Activated CD8-positive, alpha-beta memory T cell treated with anti-CD3 and anti-CD28 coated beads for 4 hours (primary cell): ENCODE measurements around the gene KAT7.
"Not testable (repeated sequence)": the region's sequence is repeated elsewhere in the genome, so short reads cannot be mapped to it uniquely, and the experiment has no call there.

Source experiments
- DNase-seq, 2 donors: peaks; one replicate each; pipeline ENCODE4 v3.0.0-alpha.2; 2020; ENCODE audit warnings: low read depth in 2 of 2

The KAT7 gene

DNA sequence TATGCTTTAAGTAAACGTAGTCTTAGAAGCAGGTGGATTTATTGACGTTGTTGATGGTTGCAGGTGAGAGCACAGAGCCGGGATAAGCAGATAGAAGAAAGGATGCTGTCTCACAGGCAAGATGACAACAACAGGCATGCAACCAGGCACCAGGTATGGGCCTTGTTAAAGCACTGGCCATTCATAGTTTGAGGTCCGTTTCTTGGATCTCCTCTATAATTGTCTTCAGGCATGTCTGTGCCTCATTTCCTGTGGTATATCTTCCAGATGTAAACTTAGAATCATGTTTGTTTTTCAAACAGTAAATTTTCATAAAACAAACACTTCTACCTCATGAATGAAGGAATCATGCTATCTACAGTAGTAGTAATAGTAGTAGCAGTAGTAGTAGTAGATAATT lies 20.6 kb downstream of the KAT7 start:
- DNase-seq = no peak

GRCh38 chr17:49814781-49815529 lies 26.5 kb downstream of the KAT7 start:
- no peak for DNase-seq

DNA sequence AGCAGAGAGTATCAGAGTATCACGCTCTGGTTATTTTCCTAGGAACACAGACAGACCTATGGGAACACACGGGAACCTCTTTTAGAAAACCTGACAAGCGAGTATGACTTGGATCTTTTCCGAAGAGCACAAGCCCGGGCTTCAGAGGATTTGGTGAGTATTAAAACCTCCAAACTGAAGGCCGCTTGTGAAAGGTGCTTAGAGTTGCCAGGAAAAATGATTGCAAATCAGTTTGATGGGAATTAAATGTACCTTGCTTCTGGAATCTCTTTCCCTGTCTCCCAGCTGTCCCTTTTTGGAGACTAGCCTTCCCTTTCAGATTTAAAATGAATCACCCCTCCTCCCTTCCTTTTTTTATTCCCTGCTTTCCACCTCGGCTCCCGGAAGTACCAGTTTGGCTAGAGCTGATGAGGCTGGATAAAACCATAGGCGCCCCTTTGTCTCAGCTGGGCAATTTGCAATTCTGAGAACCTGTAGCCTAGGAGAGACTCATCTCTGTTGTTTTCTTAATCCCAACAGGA lies 27.3 kb downstream of the KAT7 start:
- no peak for DNase-seq

- peak; percentile 8 to 25 for DNase-seq
Measured at GRCh38 chr17:49817993-49818392, 29.5 kb downstream of the KAT7 start.

DNA sequence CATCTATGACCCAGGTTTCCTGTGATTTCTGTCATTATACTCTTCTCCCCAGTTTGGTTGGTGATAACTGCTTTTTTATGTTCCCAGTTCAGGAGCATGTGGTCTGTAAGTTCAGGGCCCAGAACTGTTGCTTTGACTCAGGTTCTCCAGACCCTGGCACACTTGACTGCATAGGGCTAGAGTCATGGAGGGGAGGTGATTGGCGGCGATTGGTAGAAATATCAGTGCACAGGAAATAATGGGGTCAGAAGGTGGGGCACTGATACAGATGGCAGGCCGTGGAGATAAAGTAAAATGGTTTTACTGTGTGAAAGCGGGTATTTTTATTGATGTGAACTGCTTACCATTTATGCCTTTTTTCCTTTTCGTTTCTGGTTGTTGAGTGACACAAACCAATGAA lies 30.7 kb downstream of the KAT7 start:
- DNase-seq = no peak

DNA sequence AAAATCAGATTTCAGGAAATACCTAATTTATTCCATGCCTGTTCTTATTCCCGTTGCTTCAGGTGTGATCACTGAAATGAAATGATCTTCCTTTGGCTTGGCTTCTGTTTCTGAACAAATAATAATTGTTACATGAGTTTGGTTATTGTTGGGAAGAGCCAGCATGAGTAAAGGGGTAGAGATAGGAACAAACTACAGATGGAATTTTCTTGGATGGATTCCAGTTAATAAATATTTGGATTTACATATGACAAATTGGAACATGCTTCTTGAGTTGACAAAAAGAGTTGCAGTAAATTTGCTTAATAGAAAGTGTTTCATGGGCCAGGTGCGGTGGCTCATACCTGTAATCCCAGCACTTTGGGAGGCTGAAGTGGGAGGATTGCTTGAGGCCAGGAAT lies 31.2 kb downstream of the KAT7 start:
- no peak for DNase-seq

DNA sequence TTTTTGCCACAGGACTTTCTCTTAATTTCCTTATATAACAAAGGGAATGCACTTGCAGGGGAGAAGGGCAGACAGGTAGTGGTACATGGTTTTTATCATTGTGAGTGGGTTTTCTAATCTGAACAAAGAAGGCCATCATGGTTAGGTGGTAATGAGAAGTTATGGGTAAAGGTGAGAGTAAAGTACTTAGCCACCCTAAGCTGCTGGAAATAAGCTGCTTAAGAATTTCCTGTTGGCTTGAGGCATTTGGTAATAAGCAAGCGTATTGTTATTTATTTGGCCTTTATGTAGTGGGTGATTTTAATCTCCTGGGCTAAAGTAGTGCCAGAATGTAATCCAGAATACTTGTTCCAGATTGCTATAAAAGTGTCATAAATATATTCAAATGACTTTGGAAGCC lies 32.3 kb downstream of the KAT7 start:
- DNase-seq = no peak

- DNase-seq = no peak
Measured at GRCh38 chr17:49821466-49821865, 33.0 kb downstream of the KAT7 start.

DNA sequence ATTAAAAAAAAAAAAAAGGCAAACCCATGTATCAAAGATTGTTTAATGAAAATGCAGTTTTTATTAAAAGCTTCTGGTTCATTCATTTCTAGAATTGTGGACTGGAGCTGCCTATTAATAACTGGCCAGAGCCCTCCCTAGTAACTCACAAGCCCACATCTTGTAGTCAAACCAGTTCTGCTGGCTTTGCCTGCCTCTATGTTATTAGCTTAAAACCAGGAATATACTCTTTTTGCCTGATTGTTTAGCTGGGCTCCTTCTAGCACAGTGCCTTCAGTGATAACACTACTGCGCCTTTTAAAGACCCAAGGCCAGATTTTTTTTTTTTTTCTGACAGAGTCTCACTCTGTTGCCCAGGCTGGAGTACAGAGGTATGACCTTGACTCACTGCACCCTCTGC lies 33.4 kb downstream of the KAT7 start:
- no peak for DNase-seq

GRCh38 chr17:49822829-49823228 lies 34.3 kb downstream of the KAT7 start:
- DNase-seq = no peak

DNA sequence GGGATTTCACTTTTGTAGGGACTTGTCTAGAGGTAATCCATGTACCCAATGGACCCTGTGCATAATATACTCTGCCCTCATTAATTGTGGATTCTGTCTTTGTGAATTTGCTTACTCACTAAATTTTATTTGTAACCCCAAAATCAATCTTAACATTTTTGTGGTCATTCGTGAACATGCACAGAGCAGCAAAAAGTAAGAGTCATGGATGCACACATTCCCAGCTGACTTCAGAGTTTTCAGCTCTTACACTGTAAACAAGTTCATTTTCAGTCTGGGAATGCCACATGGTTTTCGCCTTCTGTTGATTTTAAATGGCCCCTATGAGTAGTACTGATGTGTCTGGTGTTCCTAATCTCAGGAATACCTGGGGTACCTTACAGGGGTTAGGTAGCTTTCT lies 35.1 kb downstream of the KAT7 start:
- no peak for DNase-seq

DNA sequence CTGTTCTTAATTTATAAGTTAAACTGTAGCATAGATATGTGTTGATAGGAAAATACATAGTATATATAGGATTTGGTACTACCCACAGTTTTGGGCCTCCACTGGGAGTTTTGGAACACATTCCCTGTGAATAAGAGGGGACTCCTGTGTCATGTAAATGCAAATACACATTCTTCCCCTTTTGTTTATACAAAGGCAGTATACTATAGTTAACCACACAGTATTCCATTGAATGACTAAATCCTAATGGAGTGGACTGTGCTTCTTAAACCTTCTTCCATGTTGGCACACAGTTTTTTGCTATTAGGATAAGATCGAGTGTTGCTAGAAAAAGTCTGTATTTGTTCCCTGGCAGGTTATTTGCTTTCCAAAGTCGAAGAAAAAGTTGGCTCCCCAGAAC lies 37.2 kb downstream of the KAT7 start:
- DNase-seq = no peak

GRCh38 chr17:49828325-49828724 lies 39.8 kb downstream of the KAT7 start:
- DNase-seq = not testable (repeated sequence)

DNA sequence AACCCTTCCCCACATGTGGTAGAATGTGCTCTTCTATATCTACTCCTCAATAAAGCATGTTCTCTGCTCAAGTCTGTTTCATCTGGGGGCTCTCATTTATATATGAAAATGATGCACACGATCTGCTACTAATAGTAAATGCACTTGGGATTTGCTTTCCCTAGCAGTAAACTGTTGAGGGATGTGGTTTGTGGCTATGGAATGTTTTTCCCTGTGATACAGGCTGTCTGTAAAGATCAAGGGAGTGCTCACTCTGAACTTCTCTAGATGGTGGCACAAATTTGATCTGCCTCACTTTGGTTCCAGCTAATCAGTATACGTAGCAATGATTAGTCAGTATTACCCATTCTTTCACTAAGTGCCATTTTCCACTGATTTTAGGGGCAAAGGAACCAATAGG lies 40.5 kb downstream of the KAT7 start:
- no peak for DNase-seq

GRCh38 chr17:49830605-49831004 lies 42.1 kb downstream of the KAT7 start:
- no peak for DNase-seq

GRCh38 chr17:49832840-49833599 lies 44.5 kb downstream of the KAT7 start:
- DNase-seq = no peak

DNA sequence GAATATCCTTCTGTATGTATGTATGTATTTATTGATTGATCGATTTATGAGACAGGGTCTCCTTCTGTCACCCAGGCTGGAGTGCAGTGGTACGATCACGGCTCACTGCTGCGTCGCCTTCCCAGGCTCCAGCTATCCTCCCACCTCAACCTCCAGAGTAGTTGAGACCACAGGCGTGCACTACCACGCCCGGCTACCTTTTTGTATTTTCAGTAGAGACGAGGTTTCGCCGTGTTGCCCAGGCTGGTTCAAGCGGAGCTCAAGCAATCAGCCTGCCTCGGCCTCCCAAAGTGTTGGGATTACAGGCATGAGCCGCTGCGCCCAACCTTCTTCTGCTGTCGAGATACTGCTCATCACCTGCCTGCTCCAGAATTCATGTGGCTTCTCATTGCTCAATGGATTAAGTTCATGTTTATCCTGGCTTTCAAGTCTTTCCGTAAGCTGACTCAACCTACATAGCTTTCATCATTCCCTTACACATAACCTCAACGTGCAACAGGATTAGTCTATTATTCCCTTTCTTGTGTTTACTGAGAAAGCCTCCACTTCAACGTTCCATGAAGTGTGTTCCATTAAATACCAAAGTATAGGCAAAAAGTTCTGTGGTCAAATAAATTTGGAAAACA lies 45.8 kb downstream of the KAT7 start:
- DNase-seq = no peak

- DNase-seq = no peak
Measured at GRCh38 chr17:49835472-49835871, 47.0 kb downstream of the KAT7 start.

DNA sequence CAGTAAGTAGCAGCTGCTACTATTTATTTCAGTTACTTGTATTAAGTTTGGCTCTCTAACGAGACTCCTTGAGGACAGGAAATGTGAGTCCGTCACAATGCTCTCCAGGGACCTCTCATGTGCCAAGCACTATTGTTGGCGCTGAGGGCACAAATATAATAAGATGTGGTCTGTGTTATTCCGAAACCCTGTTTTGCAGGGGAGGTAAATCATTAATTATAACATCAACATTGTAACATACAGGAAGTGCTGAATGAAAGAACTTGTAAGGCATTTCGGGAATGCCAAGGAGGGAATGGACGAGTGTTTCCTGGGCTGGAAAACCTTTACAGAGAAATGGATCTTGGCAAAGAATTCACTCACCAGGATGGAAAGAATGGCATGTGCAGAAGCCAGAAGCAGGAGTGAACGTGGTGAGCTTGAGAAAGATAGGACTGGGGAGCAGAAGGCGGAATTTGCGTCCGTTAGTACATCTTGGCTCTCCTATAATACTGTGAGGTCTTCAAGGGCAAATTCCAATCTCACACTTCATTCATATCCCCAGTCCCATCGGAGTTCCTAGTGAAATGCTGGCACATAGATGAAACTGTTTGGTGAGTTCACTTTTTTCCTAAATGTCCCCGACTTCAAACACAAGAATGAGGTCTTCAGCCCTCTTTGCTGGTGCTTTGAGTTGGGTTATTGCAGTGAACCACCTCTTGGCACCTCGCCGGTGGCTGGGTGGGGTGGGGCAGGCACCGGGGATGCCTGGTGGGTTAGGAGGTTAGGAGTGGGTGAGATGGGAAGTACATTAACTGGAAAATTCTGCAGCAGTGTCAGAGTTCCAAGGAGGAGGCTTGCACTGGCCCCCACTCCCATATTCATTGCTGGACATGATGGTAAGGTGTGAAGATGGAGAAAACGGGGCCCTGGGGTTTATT lies 47.9 kb downstream of the KAT7 start:
- DNase-seq = no peak

- no peak for DNase-seq
Measured at GRCh38 chr17:49839455-49839854, 51.0 kb downstream of the KAT7 start.

DNA sequence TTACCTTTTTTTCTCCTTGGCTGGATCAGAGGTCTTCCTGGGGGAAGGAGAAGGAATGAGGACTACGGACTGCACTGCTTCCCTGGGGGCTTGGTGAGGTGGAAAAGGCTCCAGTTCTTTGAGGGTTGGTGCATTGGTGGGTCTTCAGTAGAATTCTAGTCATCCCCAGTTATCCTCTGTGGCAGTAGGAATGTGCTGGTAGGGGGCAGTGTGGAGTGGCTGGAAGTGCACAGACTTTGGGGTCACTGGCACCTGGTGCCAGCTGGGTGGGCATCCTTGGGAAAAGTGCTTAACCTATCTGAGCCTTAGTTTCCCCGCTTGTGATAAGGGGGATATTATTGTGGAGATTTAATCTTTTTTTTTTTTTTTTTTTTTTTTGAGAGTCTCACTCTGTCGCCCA lies 53.1 kb downstream of the KAT7 start:
- DNase-seq = no peak

DNA sequence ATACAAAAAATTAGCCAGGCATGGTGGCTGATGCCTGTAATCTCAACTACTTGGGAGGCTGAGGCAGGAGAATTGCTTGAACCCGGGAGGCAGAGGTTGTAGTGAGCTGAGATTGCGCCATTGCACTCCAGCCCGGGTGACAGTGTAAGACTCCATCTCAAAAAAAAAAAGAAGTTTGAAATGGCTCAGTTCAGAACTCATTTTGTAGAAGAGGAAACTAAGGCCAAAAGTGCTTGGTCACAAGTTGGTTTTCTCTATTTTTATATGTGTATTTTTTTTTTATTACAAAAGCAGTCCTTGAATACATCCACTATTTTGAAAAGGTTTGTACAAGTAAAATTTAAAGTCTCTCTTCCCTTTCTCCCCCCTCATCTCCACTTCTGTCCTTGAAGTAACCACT lies 53.9 kb downstream of the KAT7 start:
- no peak for DNase-seq
